NCI-H345 treated with DMSO at 0.1 percent for 48 hours (cell line): Measurements from ENCODE around the gene LAMA3.
A peak's percentile ranks its signal among the peaks of the same experiment; 100 is the strongest.

Experiments used
- DNase-seq: peaks from one replicate; lab custom pipeline; 2025; ENCODE audit not compliant: unreplicated experiment; lab: John Stamatoyannopoulos, UW

The LAMA3 gene

GRCh38 chr18:23812546-23813440, 123.5 kb downstream of the LAMA3 start:
- peak; percentile 27 for DNase-seq

- no peak for DNase-seq
Observed at GRCh38 chr18:23814991-23815614, 125.8 kb downstream of the LAMA3 start.

GRCh38 chr18:23816021-23816420, 126.8 kb downstream of the LAMA3 start:
- DNase-seq, result no peak

GRCh38 chr18:23816740-23817139, 127.5 kb downstream of the LAMA3 start:
- no peak for DNase-seq

DNA sequence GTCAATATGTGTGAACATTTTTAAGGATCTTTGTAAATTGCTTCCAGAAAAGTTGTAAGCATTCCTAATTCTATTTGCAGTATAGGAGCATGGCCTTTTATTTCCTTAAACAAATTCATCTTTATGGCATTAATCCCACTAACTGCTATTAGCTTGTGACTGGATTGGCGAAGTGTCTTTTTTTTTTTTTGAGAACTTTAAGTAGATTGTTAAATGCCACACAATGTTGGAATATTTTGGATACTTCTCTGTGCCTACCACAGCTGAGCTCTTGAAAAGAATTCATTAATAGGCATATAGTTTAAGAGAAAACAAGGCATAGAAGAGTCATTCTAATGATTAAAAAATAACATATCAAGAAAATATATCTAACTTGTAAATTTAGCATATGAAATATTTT, 129.7 kb downstream of the LAMA3 start:
- DNase-seq, result no peak

- DNase-seq, result no peak
Observed at GRCh38 chr18:23822590-23823385, 133.5 kb downstream of the LAMA3 start.

GRCh38 chr18:23824240-23824639, 135.0 kb downstream of the LAMA3 start:
- DNase-seq, result no peak

DNA sequence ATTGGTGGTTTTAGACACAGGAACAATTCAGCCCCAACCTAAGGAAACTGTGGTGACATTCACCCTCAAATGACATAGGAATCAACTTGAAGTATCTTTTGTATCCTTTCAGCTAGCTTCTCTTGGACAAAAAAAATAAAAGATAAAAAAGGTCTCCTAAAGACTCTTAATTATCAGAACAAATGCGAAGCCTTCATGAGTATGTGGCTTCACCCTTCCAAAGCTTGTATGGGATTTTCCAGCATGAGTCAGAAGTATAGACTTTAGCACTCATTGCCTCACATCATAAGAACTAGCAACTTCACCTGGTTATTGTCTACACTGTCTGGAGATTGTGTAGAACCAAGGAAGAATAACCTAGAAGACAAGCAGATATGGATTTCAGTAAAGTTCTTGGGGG, 135.4 kb downstream of the LAMA3 start:
- no peak for DNase-seq

DNA sequence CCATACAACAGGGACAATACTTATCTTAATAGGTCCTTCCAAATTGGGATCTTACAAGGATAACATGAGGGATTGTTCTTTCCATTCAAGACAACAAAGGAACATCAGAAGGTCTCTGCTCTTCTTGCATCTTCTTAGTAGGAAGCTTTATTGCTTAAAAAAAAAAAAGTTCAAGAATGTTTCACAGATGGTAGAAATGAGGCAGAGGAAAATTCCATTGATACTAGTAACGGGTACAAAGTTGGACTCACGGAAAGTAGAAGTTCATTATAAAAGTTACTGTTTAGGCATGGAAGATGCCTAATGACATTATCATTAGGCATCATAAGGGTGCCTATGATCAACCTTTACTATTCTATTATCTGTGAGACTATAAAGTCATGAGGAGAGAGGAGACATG, 136.2 kb downstream of the LAMA3 start:
- DNase-seq, result no peak

- no peak for DNase-seq
Observed at GRCh38 chr18:23825978-23826405, 136.7 kb downstream of the LAMA3 start.

DNA sequence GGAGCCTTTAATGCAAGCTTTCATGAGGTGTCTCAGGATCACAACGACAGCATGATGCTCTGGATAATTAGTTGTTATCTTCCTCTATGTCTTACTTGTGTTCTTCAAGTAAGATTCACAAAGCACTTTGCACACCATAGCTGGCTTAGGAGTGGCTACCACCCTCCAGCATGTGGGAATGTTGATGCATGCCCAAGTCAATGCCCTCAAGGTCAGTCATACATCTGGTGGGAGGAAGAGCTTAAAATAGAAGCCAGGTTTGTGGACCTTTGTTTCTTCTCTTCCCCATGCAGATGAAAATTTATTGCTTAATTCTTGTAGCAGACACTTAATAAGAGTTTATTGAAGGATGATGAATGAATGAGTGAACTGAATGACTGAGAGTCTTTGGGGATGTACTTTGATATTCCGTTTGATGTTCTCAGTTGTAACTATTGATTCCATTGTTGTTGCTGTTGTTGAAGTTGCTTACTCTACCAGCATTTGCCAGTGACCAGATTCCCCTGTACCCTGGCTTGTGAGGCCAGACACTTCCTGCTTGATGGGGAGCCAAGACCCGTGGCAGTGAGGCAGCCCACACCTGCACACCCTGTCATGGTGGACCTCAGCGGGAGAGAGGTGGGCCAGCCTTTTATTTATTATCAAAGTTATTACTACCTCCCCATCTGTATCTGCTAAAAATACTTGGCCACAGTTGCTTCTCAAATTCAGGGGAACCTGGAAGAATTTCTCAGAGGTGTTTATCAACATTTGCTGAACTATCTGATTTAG, 137.8 kb downstream of the LAMA3 start:
- DNase-seq, result no peak

GRCh38 chr18:23827681-23828080, 138.4 kb downstream of the LAMA3 start:
- no peak for DNase-seq

DNA sequence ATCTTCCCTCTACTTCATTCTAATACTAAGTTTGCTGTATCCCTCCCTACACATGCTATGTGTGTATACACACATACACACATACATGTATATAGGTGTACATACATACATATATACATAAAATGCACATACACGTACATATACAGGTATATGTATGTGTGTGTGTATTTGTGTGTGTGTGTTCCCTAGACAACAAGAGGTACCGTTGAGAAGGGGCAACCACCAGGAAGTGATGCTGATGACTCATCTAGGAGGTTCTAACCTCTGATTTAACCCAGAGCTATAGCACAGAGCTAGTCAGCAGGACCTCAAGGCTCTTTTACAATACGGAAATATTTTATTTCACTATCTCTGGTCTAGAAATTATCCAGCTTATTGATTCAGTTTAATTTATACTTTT, 139.2 kb downstream of the LAMA3 start:
- no peak for DNase-seq

DNA sequence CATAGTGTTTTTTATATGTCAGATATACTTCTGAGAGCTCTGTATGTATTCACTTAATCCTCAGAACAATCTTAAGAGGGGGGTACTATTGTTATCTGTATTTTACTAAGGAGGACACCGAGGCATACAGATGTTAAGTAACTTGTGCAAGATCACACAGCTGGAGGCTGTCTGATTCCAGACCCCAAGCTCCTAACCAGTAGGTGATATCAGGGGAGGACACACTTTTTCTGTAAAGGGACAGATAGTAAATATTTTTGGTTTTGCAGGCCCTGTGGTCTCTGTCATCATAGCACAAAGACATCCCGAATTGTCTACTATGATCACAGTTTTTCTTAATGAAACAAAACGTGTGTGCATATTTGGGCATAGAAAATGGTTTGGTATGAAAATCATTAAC, 143.7 kb downstream of the LAMA3 start:
- no peak for DNase-seq

DNA sequence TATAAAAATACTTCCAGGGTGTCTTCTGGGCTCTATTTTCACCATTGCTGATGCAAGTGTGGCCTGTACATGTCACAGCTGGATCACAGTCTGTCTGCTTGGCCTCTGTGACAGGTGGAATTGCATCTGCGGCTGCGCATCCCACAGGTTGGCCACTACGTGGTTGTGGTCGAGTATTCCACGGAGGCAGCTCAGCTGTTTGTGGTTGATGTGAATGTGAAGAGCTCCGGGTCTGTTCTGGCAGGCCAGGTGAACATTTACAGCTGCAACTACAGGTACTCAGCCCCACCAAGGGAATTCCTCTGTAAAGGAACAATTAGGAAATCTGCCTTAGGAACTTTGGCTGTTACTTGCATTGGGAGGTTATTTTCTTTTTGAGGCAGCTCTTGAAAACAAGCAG, 144.5 kb downstream of the LAMA3 start:
- no peak for DNase-seq

DNA sequence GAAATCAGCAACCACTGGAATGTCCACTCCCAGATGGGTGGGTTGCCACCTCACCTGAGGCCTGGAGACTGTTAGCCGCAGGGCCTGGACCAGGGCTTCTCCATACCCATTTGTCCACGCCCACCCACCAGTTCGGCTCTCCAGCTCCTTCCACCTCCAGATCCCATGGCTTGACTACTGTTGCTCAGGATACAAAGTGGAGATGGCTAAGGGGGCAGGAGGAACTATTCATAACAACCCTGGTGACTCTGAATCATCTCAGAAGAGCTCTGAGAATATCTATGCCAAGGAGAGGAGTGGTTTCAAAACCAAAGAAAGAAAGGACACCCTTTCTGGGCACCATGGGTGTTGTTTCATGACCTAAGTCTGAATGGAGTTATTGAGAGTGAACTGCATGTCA, 145.8 kb downstream of the LAMA3 start:
- DNase-seq, result no peak

- no peak for DNase-seq
Observed at GRCh38 chr18:23835506-23835905, 146.3 kb downstream of the LAMA3 start.

GRCh38 chr18:23837591-23837990, 148.3 kb downstream of the LAMA3 start:
- DNase-seq, result no peak

DNA sequence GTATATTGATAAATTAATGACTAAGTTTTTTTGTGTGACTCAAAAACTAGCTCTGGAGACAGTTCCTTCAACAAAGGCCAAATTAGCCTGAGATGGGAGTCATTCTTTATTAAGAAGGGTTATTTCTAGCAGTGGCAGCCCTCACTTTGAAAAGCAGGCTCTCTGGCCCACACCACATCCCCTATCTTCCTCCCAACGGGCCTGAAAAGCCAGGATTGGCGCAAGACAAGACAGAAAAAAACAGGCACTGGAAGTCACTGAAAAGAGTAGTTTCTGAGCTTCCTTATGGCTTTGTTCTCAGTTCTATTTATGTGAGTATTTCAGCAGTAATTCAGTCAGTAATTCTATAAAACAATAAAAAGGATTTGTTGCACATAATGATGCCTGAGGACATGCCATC, 149.0 kb downstream of the LAMA3 start:
- DNase-seq, result no peak

- DNase-seq, result no peak
Observed at GRCh38 chr18:23838801-23839366, 149.6 kb downstream of the LAMA3 start.

- no peak for DNase-seq
Observed at GRCh38 chr18:23842305-23842704, 153.1 kb downstream of the LAMA3 start.
